ENCODE data around the gene FCAR. TPM values are rescaled to one million over a fixed set of nuclear protein-coding genes. Genes with fewer than 3 reads are reported as not detected.

Gene FCAR
- total and polyA plus RNA-seq, 2 donors (not counting 1 experiment from before 2014, with no cell fraction given), result 1.9 TPM; not detected in 1

GRCh38 chr19:54923276-54923675 lies 49.2 kb downstream of the FCAR start:
- H3K4me3 Mint-ChIP-seq, result no peak overlapping the region
- CTCF ChIA-PET, result no interaction called here
- intact Hi-C loops (cut with micrococcal nuclease), result no loop called here

GRCh38 chr19:54928299-54928698 lies 54.3 kb downstream of the FCAR start:
- peaks cover 8% of the 10 kb centered on the region for H3K27me3 Mint-ChIP-seq
- no peak for DNase-seq
- Histone ChIP-seq H3K27me3 (replicated peaks in 1 of 4; ENCODE audit: control extremely low read depth in 1 of 4, control insufficient read depth in 3 of 4, insufficient read depth in 4 of 4, low read length in 3 of 4) (peaks cover 0 to 3% (median 0%) of the 10 kb centered on the region in 4 experiments), H2AFZ (ENCODE audit: insufficient read depth, low read depth, low read length, poor library complexity, severe bottlenecking) (no peak overlapping the region), H3K4me3 (ENCODE audit: control extremely low read depth in 1 of 5, extremely low read depth in 1 of 5, insufficient read depth in 1 of 5, low read depth in 2 of 5, low read length in 4 of 5) (no peak overlapping the region), H3K27ac (ENCODE audit: low read length in 2 of 2) (no peak overlapping the region), H3K4me2 (replicated peaks; ENCODE audit: low read depth, low read length, poor library complexity, severe bottlenecking) (no peak overlapping the region), H3K9ac (ENCODE audit: low read length) (no peak overlapping the region), H3K9me3 (ENCODE audit: control extremely low read depth in 1 of 3, control insufficient read depth in 2 of 3, insufficient read depth in 1 of 3, low read length in 2 of 3) (peaks cover 2 to 47% (median 16%) of the 10 kb centered on the region in 3 donors), H3K4me1 (ENCODE audit: control insufficient read depth in 2 of 2, insufficient read depth in 2 of 2, low read length in 2 of 2) (no peaks in the 10 kb centered on the region), H4K20me1 (ENCODE audit: control insufficient read depth, insufficient read depth, low read length, poor library complexity, severe bottlenecking) (no peaks in the 10 kb centered on the region), H3K36me3 (replicated peaks in 1 of 2; ENCODE audit: control extremely low read depth in 1 of 2, control insufficient read depth in 1 of 2, extremely low read depth in 1 of 2, insufficient read depth in 2 of 2, low read length in 1 of 2) (no peaks in the 10 kb centered on the region), H3K79me2 (ENCODE audit: control insufficient read depth, insufficient read depth, low read length) (no peaks in the 10 kb centered on the region)
- no peak overlapping the region for H3K27ac Mint-ChIP-seq
- intact Hi-C loops (cut with micrococcal nuclease), result no loop called here
- no peak overlapping the region for H3K4me3 Mint-ChIP-seq
- H3K9me3 Mint-ChIP-seq (ENCODE audit: insufficient read depth), result peaks cover 4% of the 10 kb centered on the region
- TF ChIP-seq EZH2 (IDR thresholded peaks at IDR 0.05; ENCODE audit: borderline replicate concordance, insufficient read depth, low read depth, low read length, poor library complexity, severe bottlenecking) (no peak), CTCF (IDR thresholded peaks at IDR 0.05) (no peak)
- CTCF ChIA-PET, result no interaction called here
- POLR2A ChIA-PET, result no interaction called here
- H3K4me1 Mint-ChIP-seq, result no peaks in the 10 kb centered on the region
- ATAC-seq (ENCODE audit: low read depth), result no peak
- WGBS (ENCODE audit: insufficient coverage), result 100% methylated on average over 1 of the region's 2 CpGs

More at GRCh38 chr19:54923276-54923675, 49.2 kb downstream of the FCAR start:
- no peak for ATAC-seq (ENCODE audit: low read depth)
- Histone ChIP-seq H3K27me3 (replicated peaks in 1 of 4; ENCODE audit: control extremely low read depth in 1 of 4, control insufficient read depth in 3 of 4, insufficient read depth in 4 of 4, low read length in 3 of 4) (peaks cover 0 to 5% (median 2%) of the 10 kb centered on the region in 4 experiments), H3K4me3 (ENCODE audit: control extremely low read depth in 1 of 5, extremely low read depth in 1 of 5, insufficient read depth in 1 of 5, low read depth in 2 of 5, low read length in 4 of 5) (no peak overlapping the region), H3K9me3 (ENCODE audit: control extremely low read depth in 1 of 3, control insufficient read depth in 2 of 3, insufficient read depth in 1 of 3, low read length in 2 of 3) (peaks cover 0 to 28% (median 9%) of the 10 kb centered on the region in 3 donors), H3K27ac (ENCODE audit: low read length in 2 of 2) (no peak overlapping the region), H3K4me2 (replicated peaks; ENCODE audit: low read depth, low read length, poor library complexity, severe bottlenecking) (no peak overlapping the region), H2AFZ (ENCODE audit: insufficient read depth, low read depth, low read length, poor library complexity, severe bottlenecking) (no peak overlapping the region), H3K36me3 (replicated peaks in 1 of 2; ENCODE audit: control extremely low read depth in 1 of 2, control insufficient read depth in 1 of 2, extremely low read depth in 1 of 2, insufficient read depth in 2 of 2, low read length in 1 of 2) (no peaks in the 10 kb centered on the region), H4K20me1 (ENCODE audit: control insufficient read depth, insufficient read depth, low read length, poor library complexity, severe bottlenecking) (no peaks in the 10 kb centered on the region), H3K79me2 (ENCODE audit: control insufficient read depth, insufficient read depth, low read length) (no peaks in the 10 kb centered on the region), H3K4me1 (ENCODE audit: control insufficient read depth in 2 of 2, insufficient read depth in 2 of 2, low read length in 2 of 2) (no peaks in the 10 kb centered on the region), H3K9ac (ENCODE audit: low read length) (no peak overlapping the region)
- 89% methylated on average over 6 of the region's 9 CpGs for WGBS (ENCODE audit: insufficient coverage)
- no peak for TF ChIP-seq EZH2 (IDR thresholded peaks at IDR 0.05; ENCODE audit: borderline replicate concordance, insufficient read depth, low read depth, low read length, poor library complexity, severe bottlenecking)
- TF ChIP-seq CTCF (IDR thresholded peaks at IDR 0.05), result no peak
- Mint-ChIP-seq H3K4me1 (no peaks in the 10 kb centered on the region), H3K27me3 (peaks cover 18% of the 10 kb centered on the region), H3K9me3 (ENCODE audit: insufficient read depth) (peaks cover 2% of the 10 kb centered on the region), H3K27ac (no peak overlapping the region)
- POLR2A ChIA-PET, result no interaction called here
- no peak for DNase-seq
